Skeletal muscle tissue (tissue), 4 donors: ENCODE results near the gene DNAH17. TPM values are rescaled to one million over a fixed set of nuclear protein-coding genes. Genes with fewer than 3 reads are reported as not detected.
A peak's percentile ranks its signal among the peaks of the same experiment; 100 is the strongest.

Source experiments
- H3K27ac ChIP-seq: one replicate; pipeline ENCODE4 v1.7.0; 2013; ENCODE audit warnings: mild to moderate bottlenecking, low read depth, low read length, inconsistent platforms
- H3K27me3 ChIP-seq, 3 donors: one replicate each; pipeline ENCODE4 v1.7.0; 2013; ENCODE audit warnings: low read length in 3 of 3; ENCODE audit not compliant: control insufficient read depth in 3 of 3, insufficient read depth in 3 of 3
- H3K36me3 ChIP-seq, 3 donors: one replicate each; pipeline ENCODE4 v1.7.0; 2013; ENCODE audit warnings: low read length in 3 of 3; ENCODE audit not compliant: control insufficient read depth in 3 of 3, insufficient read depth in 3 of 3
- H3K4me1 ChIP-seq, 3 donors: one replicate each; pipeline ENCODE4 v1.7.0; 2013; ENCODE audit warnings: low read length in 3 of 3, mild to moderate bottlenecking in 3 of 3; ENCODE audit not compliant: control insufficient read depth in 3 of 3, insufficient read depth in 3 of 3
- H3K4me3 ChIP-seq, 3 donors: one replicate each; pipeline ENCODE4 v1.7.0; 2013; ENCODE audit warnings: low read length in 3 of 3
- H3K9ac ChIP-seq, 3 donors: one replicate each; pipeline ENCODE4 v1.7.0; 2013; ENCODE audit warnings: low read length in 3 of 3, mild to moderate bottlenecking in 3 of 3, moderate library complexity in 2 of 3, low read depth in 1 of 3
- H3K9me3 ChIP-seq, 3 donors: one replicate each; pipeline ENCODE4 v1.7.0; 2013; ENCODE audit warnings: low read length in 3 of 3; ENCODE audit not compliant: control insufficient read depth in 3 of 3
- total RNA-seq: library from RNA; depleted of rRNA; stranded (reverse); fragments of >200 nt; gene quantifications from one replicate; pipeline ENCODE4 v1.2.3, GENCODE V29; 2014
- donor health status: Osteomylitis.

DNAH17 gene
- total RNA-seq, 1 donor from 2014 or later = under 0.01 TPM

- Histone ChIP-seq H3K27me3 (peaks cover 0 to 21% (median 9%) of the 10 kb centered on the region in 3 donors), H3K36me3 (no peaks in the 10 kb centered on the region), H3K9ac (no peak overlapping the region), H3K4me3 (no peak overlapping the region), H3K27ac (no peak overlapping the region), H3K9me3 (no peaks in the 10 kb centered on the region), H3K4me1 (peaks cover 0 to 8% (median 0%) of the 10 kb centered on the region in 3 donors)
Measured at GRCh38 chr17:78458736-78459335, 118.4 kb downstream of the DNAH17 start.

GRCh38 chr17:78458091-78458490, 119.1 kb downstream of the DNAH17 start:
- no peaks in the 10 kb centered on the region for H3K9me3 ChIP-seq
- peaks cover 0 to 8% (median 0%) of the 10 kb centered on the region in 3 donors for H3K4me1 ChIP-seq
- peaks cover 0 to 19% (median 9%) of the 10 kb centered on the region in 3 donors for H3K27me3 ChIP-seq
- H3K9ac ChIP-seq = no peak overlapping the region
- H3K36me3 ChIP-seq = no peaks in the 10 kb centered on the region
- H3K4me3 ChIP-seq = no peak overlapping the region
- no peak overlapping the region for H3K27ac ChIP-seq

- Histone ChIP-seq H3K9ac (no peak overlapping the region), H3K4me1 (peaks cover 8 to 24% (median 13%) of the 10 kb centered on the region in 3 donors), H3K4me3 (no peak overlapping the region), H3K9me3 (no peaks in the 10 kb centered on the region), H3K27ac (no peak overlapping the region), H3K27me3 (peaks cover 2 to 9% (median 6%) of the 10 kb centered on the region in 3 donors), H3K36me3 (no peaks in the 10 kb centered on the region)
Measured at GRCh38 chr17:78454346-78454745, 122.8 kb downstream of the DNAH17 start.

GRCh38 chr17:78451753-78452152, 125.4 kb downstream of the DNAH17 start:
- Histone ChIP-seq H3K9me3 (no peaks in the 10 kb centered on the region), H3K36me3 (no peaks in the 10 kb centered on the region), H3K4me3 (no peak overlapping the region), H3K27me3 (peaks cover 2 to 8% (median 6%) of the 10 kb centered on the region in 3 donors), H3K9ac (no peak overlapping the region), H3K27ac (no peak overlapping the region), H3K4me1 (peaks cover 8 to 16% (median 13%) of the 10 kb centered on the region in 3 donors)

- H3K9me3 ChIP-seq = no peaks in the 10 kb centered on the region
- H3K4me3 ChIP-seq = peak overlapping the region in 1 of 3 donors; percentile 41
- peaks cover 0 to 6% (median 2%) of the 10 kb centered on the region in 3 donors for H3K27me3 ChIP-seq
- H3K4me1 ChIP-seq = peaks cover 8 to 16% (median 13%) of the 10 kb centered on the region in 3 donors
- H3K36me3 ChIP-seq = no peaks in the 10 kb centered on the region
- no peak overlapping the region for H3K27ac ChIP-seq
- peak overlapping the region in 2 of 3 donors; percentile 6 to 60 for H3K9ac ChIP-seq
Measured at GRCh38 chr17:78450696-78451345, 126.4 kb downstream of the DNAH17 start.

GRCh38 chr17:78449983-78450595, 127.1 kb downstream of the DNAH17 start:
- Histone ChIP-seq H3K9ac (peak overlapping the region in 1 of 3 donors; percentile 60), H3K4me1 (peaks cover 8 to 16% (median 13%) of the 10 kb centered on the region in 3 donors), H3K9me3 (no peaks in the 10 kb centered on the region), H3K27ac (no peak overlapping the region), H3K4me3 (no peak overlapping the region), H3K36me3 (no peaks in the 10 kb centered on the region), H3K27me3 (peaks cover 0 to 8% (median 2%) of the 10 kb centered on the region in 3 donors)

GRCh38 chr17:78448356-78448993, 128.7 kb downstream of the DNAH17 start:
- no peak overlapping the region for H3K9ac ChIP-seq
- H3K9me3 ChIP-seq = no peaks in the 10 kb centered on the region
- H3K27me3 ChIP-seq = peaks cover 0 to 8% (median 2%) of the 10 kb centered on the region in 3 donors
- H3K27ac ChIP-seq = no peak overlapping the region
- no peak overlapping the region for H3K4me3 ChIP-seq
- H3K36me3 ChIP-seq = no peaks in the 10 kb centered on the region
- peaks cover 8 to 16% (median 13%) of the 10 kb centered on the region in 3 donors for H3K4me1 ChIP-seq

- H3K27me3 ChIP-seq = peaks cover 0 to 8% (median 2%) of the 10 kb centered on the region in 3 donors
- no peaks in the 10 kb centered on the region for H3K36me3 ChIP-seq
- H3K27ac ChIP-seq = no peak overlapping the region
- no peaks in the 10 kb centered on the region for H3K9me3 ChIP-seq
- H3K4me3 ChIP-seq = no peak overlapping the region
- peaks cover 18 to 30% (median 27%) of the 10 kb centered on the region in 3 donors for H3K4me1 ChIP-seq
- H3K9ac ChIP-seq = no peak overlapping the region
Measured at GRCh38 chr17:78446833-78447232, 130.4 kb downstream of the DNAH17 start.

- no peak overlapping the region for H3K27ac ChIP-seq
Measured at GRCh38 chr17:78444392-78444791, 132.8 kb downstream of the DNAH17 start.

More at GRCh38 chr17:78444392-78444791, 132.8 kb downstream of the DNAH17 start:
- H3K4me1 ChIP-seq = peaks cover 10 to 14% (median 14%) of the 10 kb centered on the region in 3 donors
- peaks cover 0 to 2% (median 0%) of the 10 kb centered on the region in 3 donors for H3K27me3 ChIP-seq
- H3K9ac ChIP-seq = no peak overlapping the region
- no peak overlapping the region for H3K4me3 ChIP-seq
- no peaks in the 10 kb centered on the region for H3K9me3 ChIP-seq
- H3K36me3 ChIP-seq = no peaks in the 10 kb centered on the region
